GM19099 (cell line): Measurements from ENCODE around the gene FRMD3.

Experiments used
- POLR2A ChIP-seq: IDR thresholded peaks from 3 replicates; pipeline ENCODE4 v1.6.1; 2011; ENCODE audit warnings: low read depth; ENCODE audit not compliant: insufficient read length; ENCODE audit errors: extremely low read depth

Gene FRMD3

GRCh38 chr9:83501565-83501964, 36.6 kb downstream of the FRMD3 start:
- no peak for TF ChIP-seq POLR2A

GRCh38 chr9:83497441-83497840, 40.8 kb downstream of the FRMD3 start:
- no peak for TF ChIP-seq POLR2A

- TF ChIP-seq POLR2A: no peak
These were observed 46.2 kb downstream of the FRMD3 start for GRCh38 chr9:83491995-83492394.

DNA sequence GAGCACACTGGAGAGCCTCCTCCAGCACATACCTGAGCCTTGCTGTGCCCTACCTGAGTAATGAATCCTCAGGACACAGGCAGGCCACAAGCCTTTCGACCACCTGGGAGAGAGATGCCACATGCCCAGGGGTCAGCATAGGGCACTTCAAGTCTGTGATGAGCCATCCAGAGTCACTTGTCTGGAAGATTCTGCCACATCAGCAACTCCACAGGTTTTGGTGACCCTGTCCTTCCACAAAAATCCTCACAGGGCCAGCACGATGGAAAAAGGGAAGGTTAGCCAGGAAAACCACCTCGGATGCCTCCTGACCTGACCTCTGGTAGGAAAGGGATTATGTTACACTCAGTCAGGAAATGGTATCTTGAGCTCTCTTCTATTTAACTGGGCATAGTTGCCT, 46.8 kb downstream of the FRMD3 start:
- no peak for TF ChIP-seq POLR2A

DNA sequence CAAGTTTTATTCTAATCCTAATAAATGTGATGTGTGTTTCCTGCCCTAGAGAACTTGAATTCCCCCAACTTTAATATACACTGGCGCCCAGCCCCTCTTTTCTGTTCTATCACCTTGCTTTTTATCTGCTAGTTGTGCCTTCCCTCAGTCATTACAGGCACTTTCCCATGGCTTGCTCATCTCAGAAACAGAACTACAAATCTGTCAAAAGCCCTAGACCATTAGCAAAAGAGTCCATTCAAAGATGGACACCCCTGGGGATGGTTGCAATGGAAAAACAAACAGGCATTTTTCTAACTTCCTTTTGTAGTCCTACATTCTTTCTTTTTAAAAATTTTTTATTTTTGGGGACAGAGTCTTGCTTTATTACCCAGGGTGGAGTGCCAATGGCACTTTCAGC, 48.2 kb downstream of the FRMD3 start:
- TF ChIP-seq POLR2A: no peak

GRCh38 chr9:83484990-83485389, 53.2 kb downstream of the FRMD3 start:
- TF ChIP-seq POLR2A: no peak

- TF ChIP-seq POLR2A: no peak
These were observed 55.0 kb downstream of the FRMD3 start for GRCh38 chr9:83483223-83483622.

DNA sequence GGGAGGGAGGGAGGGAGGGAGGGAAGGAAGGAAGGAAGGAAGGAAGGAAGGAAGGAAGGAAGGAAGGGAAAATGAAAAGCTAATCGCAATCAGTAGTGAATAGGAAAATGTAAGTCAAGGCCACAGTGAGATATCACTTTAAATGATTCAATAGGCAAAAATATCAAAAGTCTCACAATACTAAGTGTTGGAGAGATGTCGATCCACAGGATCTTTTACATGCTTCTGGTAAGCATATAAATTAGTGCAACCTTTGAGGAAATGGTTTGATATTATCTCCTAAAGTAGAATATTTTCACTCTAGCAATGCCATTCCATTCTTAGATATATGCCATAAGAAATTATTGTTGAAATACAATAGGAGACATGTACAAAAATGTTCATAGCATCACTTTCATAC, 58.4 kb downstream of the FRMD3 start:
- TF ChIP-seq POLR2A: no peak

GRCh38 chr9:83477571-83477970, 60.6 kb downstream of the FRMD3 start:
- no peak for TF ChIP-seq POLR2A

DNA sequence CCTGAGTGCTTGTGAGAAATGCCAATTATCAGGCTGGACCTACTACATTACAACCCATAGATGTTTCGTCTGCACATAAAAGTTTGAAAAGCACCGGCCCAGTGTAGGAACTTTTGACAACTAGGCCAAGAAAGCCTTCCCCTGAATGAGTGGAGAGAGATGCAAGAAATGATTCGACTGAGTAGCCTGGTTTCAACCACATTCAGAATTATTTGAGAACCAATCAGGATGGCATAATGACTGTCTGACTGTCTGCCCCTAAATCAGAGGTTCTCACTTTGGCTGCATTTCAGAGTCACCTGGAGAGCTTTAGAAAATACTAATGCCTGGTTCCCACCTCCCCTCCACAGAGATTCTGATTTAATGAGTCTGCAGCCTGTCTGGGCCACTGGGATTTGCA, 61.1 kb downstream of the FRMD3 start:
- TF ChIP-seq POLR2A: no peak

GRCh38 chr9:83476513-83476912, 61.7 kb downstream of the FRMD3 start:
- TF ChIP-seq POLR2A: no peak

DNA sequence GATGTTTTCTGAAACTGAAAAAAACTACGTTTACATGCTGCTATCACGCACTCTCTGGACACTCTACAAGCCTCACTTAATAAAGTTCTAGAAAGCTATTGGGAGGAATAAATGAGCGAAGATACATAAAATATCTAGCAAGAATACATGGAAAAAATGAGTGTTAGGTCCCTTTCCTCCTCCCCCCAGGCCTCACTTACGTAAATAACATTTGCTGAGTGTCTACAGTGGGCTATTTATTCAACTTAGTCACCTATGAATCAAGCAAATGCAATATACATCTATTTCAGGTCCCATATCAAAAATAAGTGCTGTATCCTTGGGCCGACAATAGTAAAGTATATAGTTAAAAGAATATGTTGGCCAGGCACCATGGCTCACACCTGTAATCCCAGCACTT, 62.5 kb downstream of the FRMD3 start:
- TF ChIP-seq POLR2A: no peak

- TF ChIP-seq POLR2A: no peak
These were observed 63.6 kb downstream of the FRMD3 start for GRCh38 chr9:83474631-83475030.

- no peak for TF ChIP-seq POLR2A
These were observed 64.7 kb downstream of the FRMD3 start for GRCh38 chr9:83473488-83473971.

DNA sequence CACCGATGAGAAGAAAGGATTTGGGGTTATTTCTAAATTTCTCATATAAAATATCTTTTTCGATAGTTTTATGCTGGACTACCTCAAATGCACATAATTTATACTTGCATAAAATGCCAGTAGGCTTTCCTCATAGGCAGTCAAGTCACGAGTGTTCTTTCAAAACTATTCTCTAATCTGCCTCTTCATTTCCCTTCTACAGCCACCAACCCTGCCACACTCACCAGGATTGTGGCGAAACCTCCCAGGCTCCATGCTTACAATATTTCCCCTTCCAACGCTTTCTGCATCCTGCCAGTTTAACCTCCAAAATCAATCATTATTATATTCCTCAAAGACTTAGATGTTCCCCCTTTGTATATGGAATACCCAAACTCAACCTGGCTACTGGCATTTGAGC, 65.4 kb downstream of the FRMD3 start:
- no peak for TF ChIP-seq POLR2A

GRCh38 chr9:83472221-83472665, 66.0 kb downstream of the FRMD3 start:
- TF ChIP-seq POLR2A: no peak

DNA sequence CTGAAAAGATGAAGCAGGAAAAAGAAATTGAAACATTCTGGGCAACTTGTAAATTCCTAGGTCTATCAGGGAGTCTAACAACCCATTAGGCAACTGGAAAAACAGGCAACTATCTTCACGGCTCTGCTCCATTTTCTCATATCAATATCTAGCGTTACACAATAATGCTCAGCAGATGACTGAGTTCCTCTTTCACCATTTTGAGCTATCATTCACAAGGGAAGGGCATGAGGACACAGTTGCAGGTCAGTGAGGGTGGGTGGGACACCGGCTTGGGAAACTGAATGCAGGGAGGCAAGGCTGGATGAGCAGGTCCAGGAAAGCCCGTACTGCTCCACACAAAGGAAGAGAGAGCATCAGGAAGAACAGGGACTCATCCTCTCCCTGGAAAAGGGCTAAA, 67.0 kb downstream of the FRMD3 start:
- no peak for TF ChIP-seq POLR2A
